ENCODE measurements around the gene DACH1.

The DACH1 gene

GRCh38 chr13:71412231-71412630 is 454.8 kb downstream of the DACH1 start:
- Histone ChIP-seq H3K9ac (ENCODE audit: low read depth in 1 of 2, low read length in 2 of 2) (no peak overlapping the region), H3K27ac (ENCODE audit: low read depth, low read length) (no peak overlapping the region), H3K4me1 (ENCODE audit: control insufficient read depth in 1 of 2, insufficient read depth in 2 of 2, low read length in 2 of 2) (no peaks in the 10 kb centered on the region), H3K36me3 (ENCODE audit: control insufficient read depth in 1 of 2, insufficient read depth in 2 of 2, low read length in 2 of 2) (no peaks in the 10 kb centered on the region), H3K27me3 (ENCODE audit: control insufficient read depth in 1 of 2, insufficient read depth in 2 of 2, low read length in 2 of 2) (no peaks in the 10 kb centered on the region), H3K9me3 (ENCODE audit: control insufficient read depth in 1 of 2, low read length in 2 of 2) (no peaks in the 10 kb centered on the region), H3K4me3 (ENCODE audit: low read depth in 1 of 2, low read length in 2 of 2) (no peak overlapping the region)

GRCh38 chr13:71408416-71408815 is 458.6 kb downstream of the DACH1 start:
- H3K4me1 ChIP-seq (ENCODE audit: control insufficient read depth in 1 of 2, insufficient read depth in 2 of 2, low read length in 2 of 2) = no peaks in the 10 kb centered on the region
- no peak overlapping the region for H3K4me3 ChIP-seq (ENCODE audit: low read depth in 1 of 2, low read length in 2 of 2)
- H3K27ac ChIP-seq (ENCODE audit: low read depth, low read length) = no peak overlapping the region
- no peaks in the 10 kb centered on the region for H3K27me3 ChIP-seq (ENCODE audit: control insufficient read depth in 1 of 2, insufficient read depth in 2 of 2, low read length in 2 of 2)
- no peak overlapping the region for H3K9ac ChIP-seq (ENCODE audit: low read depth in 1 of 2, low read length in 2 of 2)
- no peaks in the 10 kb centered on the region for H3K36me3 ChIP-seq (ENCODE audit: control insufficient read depth in 1 of 2, insufficient read depth in 2 of 2, low read length in 2 of 2)
- no peaks in the 10 kb centered on the region for H3K9me3 ChIP-seq (ENCODE audit: control insufficient read depth in 1 of 2, low read length in 2 of 2)

- H3K4me1 ChIP-seq (ENCODE audit: control insufficient read depth in 1 of 2, insufficient read depth in 2 of 2, low read length in 2 of 2) = no peaks in the 10 kb centered on the region
- H3K9me3 ChIP-seq (ENCODE audit: control insufficient read depth in 1 of 2, low read length in 2 of 2) = no peaks in the 10 kb centered on the region
- no peak overlapping the region for H3K4me3 ChIP-seq (ENCODE audit: low read depth in 1 of 2, low read length in 2 of 2)
- no peak overlapping the region for H3K9ac ChIP-seq (ENCODE audit: low read depth in 1 of 2, low read length in 2 of 2)
- no peaks in the 10 kb centered on the region for H3K36me3 ChIP-seq (ENCODE audit: control insufficient read depth in 1 of 2, insufficient read depth in 2 of 2, low read length in 2 of 2)
- no peaks in the 10 kb centered on the region for H3K27me3 ChIP-seq (ENCODE audit: control insufficient read depth in 1 of 2, insufficient read depth in 2 of 2, low read length in 2 of 2)
- H3K27ac ChIP-seq (ENCODE audit: low read depth, low read length) = no peak overlapping the region
These were observed 467.3 kb downstream of the DACH1 start for GRCh38 chr13:71399631-71400215.

- Histone ChIP-seq H3K36me3 (ENCODE audit: control insufficient read depth in 1 of 2, insufficient read depth in 2 of 2, low read length in 2 of 2) (no peaks in the 10 kb centered on the region), H3K4me3 (ENCODE audit: low read depth in 1 of 2, low read length in 2 of 2) (no peak overlapping the region), H3K27ac (ENCODE audit: low read depth, low read length) (no peak overlapping the region), H3K27me3 (ENCODE audit: control insufficient read depth in 1 of 2, insufficient read depth in 2 of 2, low read length in 2 of 2) (no peaks in the 10 kb centered on the region), H3K4me1 (ENCODE audit: control insufficient read depth in 1 of 2, insufficient read depth in 2 of 2, low read length in 2 of 2) (no peaks in the 10 kb centered on the region), H3K9ac (ENCODE audit: low read depth in 1 of 2, low read length in 2 of 2) (no peak overlapping the region), H3K9me3 (ENCODE audit: control insufficient read depth in 1 of 2, low read length in 2 of 2) (no peaks in the 10 kb centered on the region)
These were observed 470.9 kb downstream of the DACH1 start for GRCh38 chr13:71396149-71396548.

- no peaks in the 10 kb centered on the region for H3K9me3 ChIP-seq (ENCODE audit: control insufficient read depth in 1 of 2, low read length in 2 of 2)
- no peak overlapping the region for H3K4me3 ChIP-seq (ENCODE audit: low read depth in 1 of 2, low read length in 2 of 2)
- no peak overlapping the region for H3K9ac ChIP-seq (ENCODE audit: low read depth in 1 of 2, low read length in 2 of 2)
- H3K36me3 ChIP-seq (ENCODE audit: control insufficient read depth in 1 of 2, insufficient read depth in 2 of 2, low read length in 2 of 2) = no peaks in the 10 kb centered on the region
- no peak overlapping the region for H3K27ac ChIP-seq (ENCODE audit: low read depth, low read length)
- H3K4me1 ChIP-seq (ENCODE audit: control insufficient read depth in 1 of 2, insufficient read depth in 2 of 2, low read length in 2 of 2) = no peaks in the 10 kb centered on the region
- no peaks in the 10 kb centered on the region for H3K27me3 ChIP-seq (ENCODE audit: control insufficient read depth in 1 of 2, insufficient read depth in 2 of 2, low read length in 2 of 2)
These were observed 472.0 kb downstream of the DACH1 start for GRCh38 chr13:71395053-71395452.

GRCh38 chr13:71394176-71394575 is 472.8 kb downstream of the DACH1 start:
- no peaks in the 10 kb centered on the region for H3K9me3 ChIP-seq (ENCODE audit: control insufficient read depth in 1 of 2, low read length in 2 of 2)
- no peaks in the 10 kb centered on the region for H3K27me3 ChIP-seq (ENCODE audit: control insufficient read depth in 1 of 2, insufficient read depth in 2 of 2, low read length in 2 of 2)
- H3K36me3 ChIP-seq (ENCODE audit: control insufficient read depth in 1 of 2, insufficient read depth in 2 of 2, low read length in 2 of 2) = no peaks in the 10 kb centered on the region
- H3K9ac ChIP-seq (ENCODE audit: low read depth in 1 of 2, low read length in 2 of 2) = no peak overlapping the region
- H3K27ac ChIP-seq (ENCODE audit: low read depth, low read length) = no peak overlapping the region
- no peak overlapping the region for H3K4me3 ChIP-seq (ENCODE audit: low read depth in 1 of 2, low read length in 2 of 2)
- no peaks in the 10 kb centered on the region for H3K4me1 ChIP-seq (ENCODE audit: control insufficient read depth in 1 of 2, insufficient read depth in 2 of 2, low read length in 2 of 2)
